K562 (cell line): ENCODE data around the gene AMMECR1. TPM values are rescaled to one million over a fixed set of nuclear protein-coding genes. Genes with fewer than 3 reads are reported as not detected.
A peak's percentile ranks its signal among the peaks of the same experiment; 100 is the strongest.

Source experiments
- CHD2 ChIP-seq: IDR thresholded peaks from 2 replicates; pipeline ENCODE4 v1.6.1; 2011; ENCODE audit warnings: low read depth, low read length
- ESRRB ChIP-seq: fragments of 250-450 bp; sonication (Bioruptor Pico); IDR thresholded peaks from 2 replicates; pipeline ENCODE4 v1.5.0; 2020; ENCODE audit warnings: mild to moderate bottlenecking, moderate library complexity, borderline replicate concordance
- FOXP1 ChIP-seq: sonication (generic); formaldehyde crosslinking; IDR thresholded peaks from 2 replicates; pipeline ENCODE4 v1.8.0; 2022; ENCODE audit warnings: mild to moderate bottlenecking, missing genetic modification reagents
- GABPB1 ChIP-seq: sonication (generic); formaldehyde crosslinking; IDR thresholded peaks from 2 replicates; pipeline ENCODE4 v1.8.0; 2022; ENCODE audit warnings: mild to moderate bottlenecking, missing genetic modification reagents
- HSF4 ChIP-seq: fragments of 250-450 bp; sonication (Bioruptor Pico); IDR thresholded peaks from 2 replicates; pipeline ENCODE4 v2.1.2; 2022; ENCODE audit warnings: mild to moderate bottlenecking, moderate library complexity, borderline replicate concordance
- MCM7 ChIP-seq, 2 experiments: fragments of 450-650 bp; IDR thresholded peaks; 2 replicates each; pipeline ENCODE4 v1.6.1; 2016 to 2018
- NR2C1 ChIP-seq, 2 experiments: fragments of 450-650 bp; IDR thresholded peaks; 2 replicates each; pipeline ENCODE4 v1.6.1; 2017; ENCODE audit warnings: mild to moderate bottlenecking in 2 of 2, antibody characterized with exemption in 1 of 2, inconsistent platforms in 1 of 2, missing compliant biosample characterization in 1 of 2, missing genetic modification characterization in 1 of 2
- RAD51 ChIP-seq: fragments of 450-650 bp; IDR thresholded peaks from 2 replicates; pipeline ENCODE4 v1.7.1; 2016; ENCODE audit warnings: low read depth, mild to moderate bottlenecking, borderline replicate concordance
- SAP30 ChIP-seq: fragments of 200-600 bp; sonication (generic); IDR thresholded peaks from 2 replicates; pipeline ENCODE4 v1.6.1; 2012; ENCODE audit warnings: borderline replicate concordance, low read depth, mild to moderate bottlenecking, moderate library complexity, low read length, control low read depth, inconsistent platforms; ENCODE audit not compliant: insufficient read depth, poor library complexity, severe bottlenecking
- SPI1 ChIP-seq: IDR thresholded peaks from 2 replicates; pipeline ENCODE4 v1.6.1; 2011; ENCODE audit warnings: low read depth, low read length, control low read depth, borderline replicate concordance
- SRF ChIP-seq, 2 experiments: fragments of 250-450, 450-650 bp in 1 of 2; sonication (Bioruptor Pico) in 1 of 2; sonication (generic) in 1 of 2; formaldehyde crosslinking; IDR thresholded peaks; 2 replicates each; pipeline versions ENCODE4 v1.5.0 to v1.5.1; 2020 to 2022; ENCODE audit warnings: mild to moderate bottlenecking in 1 of 2, missing genetic modification reagents in 1 of 2
- ZNF282 ChIP-seq: sonication (generic); formaldehyde crosslinking; IDR thresholded peaks from 2 replicates; pipeline ENCODE4 v1.8.1; 2023; ENCODE audit warnings: missing genetic modification reagents
- ZNF695 ChIP-seq: fragments of 450-650 bp; formaldehyde crosslinking; IDR thresholded peaks from 2 replicates; pipeline ENCODE4 v1.4.0; 2020; ENCODE audit warnings: mild to moderate bottlenecking, moderate library complexity
- ZNF778 ChIP-seq: fragments of 450-650 bp; formaldehyde crosslinking; IDR thresholded peaks from 2 replicates; pipeline ENCODE4 v1.4.0; 2020; ENCODE audit warnings: mild to moderate bottlenecking, moderate library complexity
- polyA plus RNA-seq, 8 experiments: library from polyadenylated mRNA; depleted of rRNA in 4 of 8; stranded (reverse) in 5 of 8; unstranded in 3 of 8; fragments of >200 nt; fragmentation: Nextera tagmentation in 2 of 8; fragmentation: Illumina TruSeq in 1 of 8; extraction: Ambion mirVana in 2 of 8; extraction: Trizol in 1 of 8; gene quantifications; 2 replicates each; pipeline versions ENCODE4 v1.2.1 to v1.2.3, GENCODE V29; 2011 to 2014; ENCODE audit warnings: inconsistent platforms in 1 of 8, missing spikeins in 1 of 8
- total RNA-seq, 7 experiments: library from RNA; depleted of rRNA in 6 of 7; stranded (reverse); fragments of >200 nt in 6 of 7; fragmentation: Illumina TruSeq in 2 of 7; extraction: Trizol in 2 of 7; gene quantifications; 2 replicates each; pipeline versions ENCODE4 v1.2.1 to v1.2.3, GENCODE V29; 2011 to 2021; ENCODE audit warnings: low replicate concordance in 1 of 7
- TF ChIP-seq, protein P1 (sequence below): IDR thresholded peaks from 3 replicates; pipeline ENCODE4 v1.6.1; 2011; ENCODE audit warnings: borderline replicate concordance, mild to moderate bottlenecking, moderate library complexity; ENCODE audit not compliant: insufficient read length; ENCODE audit errors: extremely low read depth
- TF ChIP-seq, protein P2 (sequence below): IDR thresholded peaks from 2 replicates; pipeline ENCODE4 v1.6.1; 2014; ENCODE audit warnings: antibody characterized with exemption
- TF ChIP-seq, protein P3 (sequence below): fragments of 450-650 bp; formaldehyde crosslinking; IDR thresholded peaks from 2 replicates; pipeline ENCODE4 v1.4.0; 2022; ENCODE audit warnings: mild to moderate bottlenecking, moderate library complexity
- TF ChIP-seq, protein P4 (sequence below), 3 experiments: IDR thresholded peaks in 2 of 3; conservative IDR thresholded peaks in 1 of 3; 2 replicates each; pipeline ENCODE4 v1.5.1; 2011 to 2012; ENCODE audit warnings: low read length in 3 of 3, mild to moderate bottlenecking in 3 of 3, control low read depth in 2 of 3, improper control_type of control experiment in 1 of 3, inconsistent platforms in 1 of 3, low read depth in 1 of 3, mixed read lengths in 1 of 3, moderate library complexity in 1 of 3; ENCODE audit not compliant: insufficient read depth in 2 of 3

AMMECR1 gene
- total and polyA plus RNA-seq, 9 of the 15 experiments (the other 6 are each of a cell fraction or from before 2014, with no cell fraction given): 13.9 to 36.7 (median 23.6) TPM

DNA sequence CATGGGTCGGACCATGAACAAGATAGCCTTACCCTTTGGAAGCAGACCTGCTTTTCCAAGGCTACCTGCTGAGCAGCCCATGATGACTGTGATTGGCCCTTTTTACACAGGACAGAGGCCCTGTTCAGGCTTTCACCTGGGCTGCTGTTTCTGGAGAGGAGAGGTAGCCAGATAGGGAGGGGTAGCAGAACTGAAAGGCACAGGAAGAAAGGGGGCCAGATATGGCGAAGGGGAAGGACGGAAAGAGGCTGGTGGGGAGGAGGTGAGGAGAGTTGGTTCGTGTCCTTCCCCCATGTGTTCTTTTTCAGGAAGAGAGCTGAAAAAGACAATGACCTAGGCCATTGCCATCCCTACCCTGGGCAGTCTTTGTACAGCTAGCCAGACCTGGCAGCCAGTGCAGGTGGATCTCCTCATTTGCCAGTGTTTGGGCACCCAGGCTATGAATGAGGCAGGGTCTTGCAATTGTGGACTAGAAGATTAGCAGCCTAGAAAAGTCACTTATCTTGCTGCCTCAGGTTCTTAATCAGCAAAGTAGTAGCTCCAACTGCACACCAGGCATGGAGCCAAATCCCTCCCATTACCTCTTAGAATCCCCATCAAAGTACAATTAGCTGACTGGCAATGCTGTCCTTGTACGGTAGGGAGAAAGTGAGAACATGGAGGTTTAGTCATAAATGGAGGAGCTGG, 139.6 kb downstream of the AMMECR1 start (continued):
- TF ChIP-seq, protein P1, sequence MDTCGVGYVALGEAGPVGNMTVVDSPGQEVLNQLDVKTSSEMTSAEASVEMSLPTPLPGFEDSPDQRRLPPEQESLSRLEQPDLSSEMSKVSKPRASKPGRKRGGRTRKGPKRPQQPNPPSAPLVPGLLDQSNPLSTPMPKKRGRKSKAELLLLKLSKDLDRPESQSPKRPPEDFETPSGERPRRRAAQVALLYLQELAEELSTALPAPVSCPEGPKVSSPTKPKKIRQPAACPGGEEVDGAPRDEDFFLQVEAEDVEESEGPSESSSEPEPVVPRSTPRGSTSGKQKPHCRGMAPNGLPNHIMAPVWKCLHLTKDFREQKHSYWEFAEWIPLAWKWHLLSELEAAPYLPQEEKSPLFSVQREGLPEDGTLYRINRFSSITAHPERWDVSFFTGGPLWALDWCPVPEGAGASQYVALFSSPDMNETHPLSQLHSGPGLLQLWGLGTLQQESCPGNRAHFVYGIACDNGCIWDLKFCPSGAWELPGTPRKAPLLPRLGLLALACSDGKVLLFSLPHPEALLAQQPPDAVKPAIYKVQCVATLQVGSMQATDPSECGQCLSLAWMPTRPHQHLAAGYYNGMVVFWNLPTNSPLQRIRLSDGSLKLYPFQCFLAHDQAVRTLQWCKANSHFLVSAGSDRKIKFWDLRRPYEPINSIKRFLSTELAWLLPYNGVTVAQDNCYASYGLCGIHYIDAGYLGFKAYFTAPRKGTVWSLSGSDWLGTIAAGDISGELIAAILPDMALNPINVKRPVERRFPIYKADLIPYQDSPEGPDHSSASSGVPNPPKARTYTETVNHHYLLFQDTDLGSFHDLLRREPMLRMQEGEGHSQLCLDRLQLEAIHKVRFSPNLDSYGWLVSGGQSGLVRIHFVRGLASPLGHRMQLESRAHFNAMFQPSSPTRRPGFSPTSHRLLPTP: no peak
- TF ChIP-seq FOXP1: no peak
- TF ChIP-seq, protein P2, sequence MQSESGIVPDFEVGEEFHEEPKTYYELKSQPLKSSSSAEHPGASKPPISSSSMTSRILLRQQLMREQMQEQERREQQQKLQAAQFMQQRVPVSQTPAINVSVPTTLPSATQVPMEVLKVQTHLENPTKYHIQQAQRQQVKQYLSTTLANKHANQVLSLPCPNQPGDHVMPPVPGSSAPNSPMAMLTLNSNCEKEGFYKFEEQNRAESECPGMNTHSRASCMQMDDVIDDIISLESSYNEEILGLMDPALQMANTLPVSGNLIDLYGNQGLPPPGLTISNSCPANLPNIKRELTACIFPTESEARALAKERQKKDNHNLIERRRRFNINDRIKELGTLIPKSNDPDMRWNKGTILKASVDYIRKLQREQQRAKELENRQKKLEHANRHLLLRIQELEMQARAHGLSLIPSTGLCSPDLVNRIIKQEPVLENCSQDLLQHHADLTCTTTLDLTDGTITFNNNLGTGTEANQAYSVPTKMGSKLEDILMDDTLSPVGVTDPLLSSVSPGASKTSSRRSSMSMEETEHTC: no peak
- TF ChIP-seq ZNF695 (CRISPR knock-in tag): no peak
- TF ChIP-seq NR2C1 (IDR thresholded peaks at IDR 0.05): no peak
- TF ChIP-seq NR2C1 (tag; IDR thresholded peaks at IDR 0.05): 0 out of 2 replicates have a peak, but pooled peaks have one; percentile 8
- no peak for TF ChIP-seq GABPB1 (CRISPR knock-in tag)
- no peak for TF ChIP-seq SAP30
- no peak; the same call in 1 of the 2 replicates for TF ChIP-seq RAD51
- TF ChIP-seq, protein P3, sequence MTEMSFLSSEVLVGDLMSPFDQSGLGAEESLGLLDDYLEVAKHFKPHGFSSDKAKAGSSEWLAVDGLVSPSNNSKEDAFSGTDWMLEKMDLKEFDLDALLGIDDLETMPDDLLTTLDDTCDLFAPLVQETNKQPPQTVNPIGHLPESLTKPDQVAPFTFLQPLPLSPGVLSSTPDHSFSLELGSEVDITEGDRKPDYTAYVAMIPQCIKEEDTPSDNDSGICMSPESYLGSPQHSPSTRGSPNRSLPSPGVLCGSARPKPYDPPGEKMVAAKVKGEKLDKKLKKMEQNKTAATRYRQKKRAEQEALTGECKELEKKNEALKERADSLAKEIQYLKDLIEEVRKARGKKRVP: no peak
- peak in 1 of 2 experiments; percentile 44; a peak in 1 of 4 replicates for TF ChIP-seq SRF (CRISPR knock-in tag; IDR thresholded peaks at IDR 0.05)
- no peak for TF ChIP-seq SPI1
- TF ChIP-seq ZNF282 (CRISPR knock-in tag): no peak
- TF ChIP-seq MCM7 (IDR thresholded peaks at IDR 0.05): no peak
- no peak for TF ChIP-seq ESRRB (CRISPR knock-in tag)
- no peak for TF ChIP-seq ZNF778 (CRISPR knock-in tag)
- no peak for TF ChIP-seq HSF4 (CRISPR knock-in tag)
- TF ChIP-seq, protein P4, sequence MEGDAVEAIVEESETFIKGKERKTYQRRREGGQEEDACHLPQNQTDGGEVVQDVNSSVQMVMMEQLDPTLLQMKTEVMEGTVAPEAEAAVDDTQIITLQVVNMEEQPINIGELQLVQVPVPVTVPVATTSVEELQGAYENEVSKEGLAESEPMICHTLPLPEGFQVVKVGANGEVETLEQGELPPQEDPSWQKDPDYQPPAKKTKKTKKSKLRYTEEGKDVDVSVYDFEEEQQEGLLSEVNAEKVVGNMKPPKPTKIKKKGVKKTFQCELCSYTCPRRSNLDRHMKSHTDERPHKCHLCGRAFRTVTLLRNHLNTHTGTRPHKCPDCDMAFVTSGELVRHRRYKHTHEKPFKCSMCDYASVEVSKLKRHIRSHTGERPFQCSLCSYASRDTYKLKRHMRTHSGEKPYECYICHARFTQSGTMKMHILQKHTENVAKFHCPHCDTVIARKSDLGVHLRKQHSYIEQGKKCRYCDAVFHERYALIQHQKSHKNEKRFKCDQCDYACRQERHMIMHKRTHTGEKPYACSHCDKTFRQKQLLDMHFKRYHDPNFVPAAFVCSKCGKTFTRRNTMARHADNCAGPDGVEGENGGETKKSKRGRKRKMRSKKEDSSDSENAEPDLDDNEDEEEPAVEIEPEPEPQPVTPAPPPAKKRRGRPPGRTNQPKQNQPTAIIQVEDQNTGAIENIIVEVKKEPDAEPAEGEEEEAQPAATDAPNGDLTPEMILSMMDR (IDR thresholded peaks at IDR 0.05 in 2 of 3, conservative IDR thresholded peaks at IDR 0.05 in 1 of 3; ENCODE audit: insufficient read depth in 2 of 3, low read depth in 1 of 3, low read length in 3 of 3): 0 out of 6 replicates have a peak, but pooled peaks of 1 of the 3 experiments have one; percentile 7
- no peak for TF ChIP-seq CHD2
